GM12872 (cell line): ENCODE data around the gene KLF6.

Experiments used
- TF ChIP-seq, protein P1 (sequence below): IDR thresholded peaks from 3 replicates; pipeline ENCODE4 v1.5.1; 2011; ENCODE audit warnings: low read depth, mild to moderate bottlenecking, low read length, moderate library complexity; ENCODE audit not compliant: insufficient read depth

KLF6 gene

DNA sequence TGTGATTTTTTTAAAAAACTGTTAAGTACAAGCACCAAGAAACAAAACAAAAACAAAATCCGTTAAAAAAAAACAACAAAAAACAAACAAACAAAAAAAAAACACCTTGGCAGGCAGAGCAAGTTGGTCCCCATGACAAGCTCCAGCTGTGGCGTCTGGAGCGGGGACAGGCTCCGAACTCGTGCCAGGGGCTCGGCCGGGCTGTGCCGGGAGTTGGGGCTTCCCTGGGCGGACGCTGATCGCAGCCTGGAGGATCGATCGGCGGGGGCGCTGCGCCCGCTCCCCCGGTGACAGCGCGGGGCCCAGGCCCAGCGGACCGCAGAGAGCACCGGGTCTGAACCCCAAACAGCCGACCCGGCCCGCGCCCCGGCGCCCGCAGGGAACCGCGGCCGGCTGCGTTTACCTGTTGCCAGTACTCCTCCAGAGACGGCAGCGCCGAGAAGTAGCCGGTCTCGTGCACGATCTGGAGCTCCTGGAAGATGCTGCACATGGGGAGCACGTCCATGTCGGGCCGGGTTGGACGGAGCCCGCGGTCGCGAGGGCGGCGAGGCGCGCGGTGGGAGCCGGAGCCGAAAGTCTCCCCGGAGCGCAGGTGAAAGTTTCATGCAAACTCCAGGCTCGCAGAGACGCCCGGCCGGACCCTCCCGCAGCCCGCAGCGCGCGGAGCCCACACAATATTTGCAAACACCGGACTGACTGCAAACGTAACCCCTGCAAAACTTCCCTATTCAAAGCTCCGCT, at the start of gene KLF6:
TSS of gene KLF6 (minus strand) at position 700 of the 741 bp plus-strand sequence. CDS start at position 505, 195 bp downstream.
- TF ChIP-seq, protein P1, sequence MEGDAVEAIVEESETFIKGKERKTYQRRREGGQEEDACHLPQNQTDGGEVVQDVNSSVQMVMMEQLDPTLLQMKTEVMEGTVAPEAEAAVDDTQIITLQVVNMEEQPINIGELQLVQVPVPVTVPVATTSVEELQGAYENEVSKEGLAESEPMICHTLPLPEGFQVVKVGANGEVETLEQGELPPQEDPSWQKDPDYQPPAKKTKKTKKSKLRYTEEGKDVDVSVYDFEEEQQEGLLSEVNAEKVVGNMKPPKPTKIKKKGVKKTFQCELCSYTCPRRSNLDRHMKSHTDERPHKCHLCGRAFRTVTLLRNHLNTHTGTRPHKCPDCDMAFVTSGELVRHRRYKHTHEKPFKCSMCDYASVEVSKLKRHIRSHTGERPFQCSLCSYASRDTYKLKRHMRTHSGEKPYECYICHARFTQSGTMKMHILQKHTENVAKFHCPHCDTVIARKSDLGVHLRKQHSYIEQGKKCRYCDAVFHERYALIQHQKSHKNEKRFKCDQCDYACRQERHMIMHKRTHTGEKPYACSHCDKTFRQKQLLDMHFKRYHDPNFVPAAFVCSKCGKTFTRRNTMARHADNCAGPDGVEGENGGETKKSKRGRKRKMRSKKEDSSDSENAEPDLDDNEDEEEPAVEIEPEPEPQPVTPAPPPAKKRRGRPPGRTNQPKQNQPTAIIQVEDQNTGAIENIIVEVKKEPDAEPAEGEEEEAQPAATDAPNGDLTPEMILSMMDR, result no peak

DNA sequence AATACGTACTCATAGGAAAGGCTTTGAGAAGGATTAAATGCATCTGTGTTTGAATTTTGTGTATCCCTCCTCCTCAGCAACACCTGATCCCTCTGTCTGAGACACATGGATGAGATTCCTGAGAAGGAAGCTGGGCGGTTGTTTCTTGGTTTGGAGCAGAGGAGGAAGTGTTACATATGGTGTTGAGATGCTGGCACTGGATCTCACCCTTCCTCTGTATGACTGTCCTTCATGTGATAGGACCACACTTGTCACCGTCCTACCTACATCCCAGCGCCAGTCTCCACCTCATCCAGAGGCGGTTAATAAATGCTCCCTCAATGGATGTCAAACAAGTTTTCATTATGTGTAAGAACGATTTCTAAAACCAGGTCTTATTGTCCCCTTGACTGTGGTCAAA, 49.4 kb upstream of the KLF6 start:
- TF ChIP-seq, protein P1, result no peak

DNA sequence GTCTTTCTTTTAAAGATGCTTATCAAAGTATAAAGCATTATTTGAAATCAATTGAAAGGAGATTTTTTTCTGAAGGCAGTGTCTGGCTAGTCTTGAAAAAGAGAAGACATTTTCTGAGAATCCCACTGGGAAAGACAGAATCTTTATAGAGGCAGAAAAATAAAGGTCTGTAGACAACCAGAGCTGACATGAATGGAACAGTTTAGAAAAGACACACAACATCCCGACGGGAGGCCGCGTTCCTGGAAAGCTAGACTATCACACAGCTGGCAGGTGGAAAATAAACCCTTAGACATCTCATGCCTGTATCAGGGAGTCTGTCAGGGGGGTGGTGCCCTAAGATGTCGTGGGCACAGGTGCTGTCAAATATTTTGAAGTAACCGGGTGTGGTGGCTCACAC, 48.0 kb upstream of the KLF6 start:
- TF ChIP-seq, protein P1, result no peak

DNA sequence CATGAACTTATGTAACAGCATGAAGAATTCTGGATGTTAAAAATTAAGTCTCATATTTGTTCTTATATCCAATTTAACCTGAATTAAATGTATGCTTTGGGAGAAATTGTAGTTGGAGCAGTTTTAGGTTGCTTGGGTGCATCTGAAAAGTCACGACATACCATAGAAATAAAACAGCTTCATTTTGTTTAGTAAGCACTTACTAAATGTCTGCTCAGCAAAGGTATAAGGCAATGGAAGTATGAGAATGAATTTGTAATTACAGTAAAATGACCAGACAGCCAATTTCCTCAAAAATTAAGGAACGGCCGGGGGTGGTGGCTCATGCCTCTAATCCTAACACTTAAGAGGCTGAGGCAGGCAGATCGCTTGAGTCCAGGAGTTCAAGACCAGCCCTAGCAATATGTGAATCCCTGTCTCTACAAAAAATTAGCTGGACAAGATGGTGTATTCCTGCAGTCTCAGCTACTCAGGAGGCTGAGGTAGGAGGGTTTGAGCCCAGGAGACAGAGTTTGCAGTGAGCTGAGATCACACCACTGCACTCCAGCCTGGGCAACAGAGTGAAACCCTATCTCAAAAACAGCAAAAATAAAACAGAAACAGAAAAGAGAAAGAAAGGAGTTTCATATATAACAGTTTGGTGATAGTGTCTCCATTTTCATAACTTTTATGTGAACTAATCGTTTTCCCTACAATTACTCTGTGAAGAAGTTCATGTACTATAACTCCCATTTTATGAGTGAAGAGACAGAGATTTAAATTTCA, 47.2 kb upstream of the KLF6 start:
- TF ChIP-seq, protein P1, result no peak

DNA sequence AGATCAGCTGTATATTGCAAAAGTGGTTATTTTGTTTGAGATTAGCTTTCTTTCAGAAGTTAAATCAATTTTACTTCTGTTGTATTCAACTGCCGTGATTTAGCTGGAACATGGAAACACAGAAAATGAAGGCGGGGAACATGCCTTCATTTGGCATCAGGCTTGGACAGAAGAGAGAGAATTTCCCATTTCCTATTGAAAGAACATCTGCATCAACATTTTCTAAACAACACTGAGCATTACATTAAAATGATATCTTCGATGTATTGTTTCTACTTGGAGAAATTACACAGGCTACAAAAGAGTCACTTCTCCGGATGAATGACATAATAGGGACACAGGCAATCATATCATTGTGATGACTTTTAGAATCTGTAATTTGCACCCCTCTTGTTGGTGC, 46.6 kb upstream of the KLF6 start:
- TF ChIP-seq, protein P1, result no peak

DNA sequence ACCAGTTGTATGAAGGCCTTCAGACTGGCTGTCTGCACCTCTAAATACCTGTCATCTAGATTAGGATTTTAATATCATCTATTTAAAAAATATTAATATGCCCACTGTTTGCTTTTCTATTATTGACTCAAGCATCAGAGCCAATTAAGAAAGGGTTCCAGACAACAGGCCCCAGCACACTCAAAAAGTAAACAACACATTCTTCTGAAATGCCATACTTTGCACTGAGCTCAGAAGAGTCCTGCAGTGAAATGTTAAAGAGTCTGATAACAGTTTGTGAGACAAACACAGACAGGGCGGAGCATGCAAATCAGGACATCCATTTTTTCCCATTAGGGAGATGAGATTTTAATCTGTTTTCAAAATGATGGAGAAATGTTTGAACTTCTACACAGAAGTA, 45.9 kb upstream of the KLF6 start:
- TF ChIP-seq, protein P1, result no peak

DNA sequence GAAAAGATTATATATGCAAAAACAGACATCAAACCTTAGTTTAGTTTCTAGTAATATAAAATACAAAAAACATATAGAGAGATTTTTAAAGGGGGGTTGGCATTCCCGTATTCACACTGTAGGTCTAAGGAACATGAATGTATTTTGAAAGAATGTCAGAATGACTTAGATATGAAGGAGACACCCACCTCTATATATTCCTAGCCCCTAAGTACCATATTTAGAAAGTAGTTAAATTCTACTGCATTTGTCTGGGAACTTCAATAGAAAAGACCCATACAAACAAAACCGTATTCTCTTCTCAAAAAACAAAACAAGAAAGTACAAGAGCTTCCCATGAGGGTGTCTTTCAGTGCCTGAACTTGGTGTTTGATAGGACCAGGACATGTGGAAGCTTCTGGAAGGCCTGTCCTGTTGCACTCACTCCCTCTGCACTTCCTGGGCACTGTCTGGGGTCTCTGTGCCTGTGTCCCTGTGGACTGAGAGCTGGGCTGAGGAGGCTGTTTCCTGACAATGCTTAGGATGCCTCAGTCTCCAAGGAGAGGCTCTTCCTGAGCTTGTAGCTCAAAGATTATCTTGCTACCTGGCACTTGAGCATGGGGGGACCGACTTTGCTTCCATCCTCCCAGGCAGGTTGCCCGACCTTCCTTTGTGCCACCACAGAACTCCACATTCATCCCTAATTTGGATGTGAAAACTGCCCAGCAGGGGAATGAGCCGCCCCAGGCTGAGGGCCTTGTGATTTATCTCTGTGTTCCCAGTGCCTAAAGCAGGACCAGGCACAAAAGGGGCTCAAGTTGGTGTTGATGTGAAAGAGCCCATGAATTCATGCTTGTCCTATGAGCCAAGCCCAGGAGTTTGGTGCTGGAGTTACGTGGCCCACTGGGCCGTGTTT, 44.4 kb upstream of the KLF6 start:
- TF ChIP-seq, protein P1, result no peak
